GM19193 (cell line): ENCODE results near the gene SPRN.

Experiments used
- POLR2A ChIP-seq: IDR thresholded peaks from 4 replicates; pipeline ENCODE4 v1.6.1; 2011; ENCODE audit not compliant: insufficient read depth, insufficient read length; ENCODE audit errors: extremely low read depth

Gene SPRN

DNA sequence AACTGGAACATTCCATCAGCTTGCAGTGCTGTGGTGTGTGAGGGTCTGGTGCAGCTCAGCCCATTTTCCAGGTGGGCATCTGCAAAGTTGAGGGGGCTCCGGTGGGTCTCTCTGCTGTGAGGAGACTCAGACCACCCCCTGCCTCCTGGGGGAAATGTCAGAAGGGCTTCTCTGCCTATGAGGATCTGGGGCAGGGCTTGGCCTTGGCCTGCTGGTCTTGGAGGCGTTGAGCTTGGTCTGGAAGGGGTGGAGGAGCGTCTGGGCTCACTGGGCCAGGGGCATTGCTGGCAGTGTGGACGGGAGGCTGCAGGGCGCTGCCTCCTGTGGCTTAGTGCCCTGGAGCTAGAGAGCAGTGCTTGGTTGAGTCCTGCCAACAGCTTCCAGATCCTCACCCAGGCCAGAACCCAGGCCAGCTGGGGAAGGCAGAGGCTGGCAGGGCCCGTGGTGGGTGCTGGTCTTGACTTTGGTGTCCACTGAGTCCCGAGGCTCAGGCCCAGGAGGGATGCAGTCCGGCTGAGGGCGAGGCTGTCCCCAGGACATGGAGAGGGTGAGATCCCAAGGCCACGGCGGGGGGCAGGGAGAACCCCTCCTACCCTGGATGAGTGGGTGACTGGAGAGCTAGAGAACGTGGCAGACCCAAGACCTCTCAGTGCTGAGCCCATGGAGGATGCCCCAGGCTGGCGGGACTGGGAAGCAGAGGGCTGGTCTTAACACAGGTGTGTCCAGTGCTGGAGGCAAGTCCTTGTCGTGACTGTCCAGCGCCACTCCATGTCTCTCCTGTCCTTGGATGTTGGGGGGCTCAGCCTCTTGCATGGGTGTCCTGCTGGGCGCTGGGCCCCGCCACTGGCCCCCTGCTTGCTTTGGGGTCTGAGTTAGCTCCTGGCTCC, 2.8 kb downstream of the SPRN start:
- TF ChIP-seq POLR2A, result no peak

DNA sequence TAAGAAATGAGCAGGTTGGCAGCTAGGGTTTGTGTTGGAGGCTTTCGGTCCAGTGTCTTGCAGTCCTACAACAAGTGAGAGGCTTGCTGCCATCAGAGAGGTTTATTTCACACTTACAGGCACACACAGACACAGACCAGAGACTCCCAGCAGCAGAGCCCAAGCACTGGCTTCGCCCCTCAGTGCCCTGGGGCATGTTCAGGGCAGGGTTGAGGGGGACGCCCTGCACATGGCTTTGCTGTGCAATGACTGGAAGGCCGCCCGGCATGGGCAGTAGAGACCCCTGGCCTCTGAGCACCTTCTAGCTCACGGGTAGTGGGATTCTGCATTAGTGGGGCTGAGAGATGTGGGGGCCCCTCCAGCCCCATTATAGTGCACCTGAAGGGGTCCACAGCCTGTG, 3.8 kb downstream of the SPRN start:
- no peak for TF ChIP-seq POLR2A

DNA sequence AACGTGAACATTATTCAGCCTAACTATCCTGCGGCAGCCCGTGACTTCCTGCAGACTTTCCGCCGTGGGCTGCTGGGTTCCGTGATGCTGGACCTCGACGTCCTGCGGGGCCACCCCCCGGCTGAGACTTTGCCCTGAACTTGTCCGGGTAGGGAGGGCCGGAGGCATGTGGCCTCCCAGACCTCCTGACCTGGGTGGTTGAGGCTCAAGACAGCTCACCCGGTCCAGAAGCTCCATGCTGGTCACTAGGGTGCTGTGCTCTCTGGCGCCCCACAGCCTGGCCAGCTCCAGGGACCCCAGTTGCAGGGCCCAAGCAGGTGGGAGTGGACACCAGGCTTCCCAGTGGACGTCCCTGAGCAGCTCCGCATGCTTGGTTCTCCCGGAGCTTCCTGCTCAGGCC, 4.4 kb downstream of the SPRN start:
- no peak for TF ChIP-seq POLR2A

DNA sequence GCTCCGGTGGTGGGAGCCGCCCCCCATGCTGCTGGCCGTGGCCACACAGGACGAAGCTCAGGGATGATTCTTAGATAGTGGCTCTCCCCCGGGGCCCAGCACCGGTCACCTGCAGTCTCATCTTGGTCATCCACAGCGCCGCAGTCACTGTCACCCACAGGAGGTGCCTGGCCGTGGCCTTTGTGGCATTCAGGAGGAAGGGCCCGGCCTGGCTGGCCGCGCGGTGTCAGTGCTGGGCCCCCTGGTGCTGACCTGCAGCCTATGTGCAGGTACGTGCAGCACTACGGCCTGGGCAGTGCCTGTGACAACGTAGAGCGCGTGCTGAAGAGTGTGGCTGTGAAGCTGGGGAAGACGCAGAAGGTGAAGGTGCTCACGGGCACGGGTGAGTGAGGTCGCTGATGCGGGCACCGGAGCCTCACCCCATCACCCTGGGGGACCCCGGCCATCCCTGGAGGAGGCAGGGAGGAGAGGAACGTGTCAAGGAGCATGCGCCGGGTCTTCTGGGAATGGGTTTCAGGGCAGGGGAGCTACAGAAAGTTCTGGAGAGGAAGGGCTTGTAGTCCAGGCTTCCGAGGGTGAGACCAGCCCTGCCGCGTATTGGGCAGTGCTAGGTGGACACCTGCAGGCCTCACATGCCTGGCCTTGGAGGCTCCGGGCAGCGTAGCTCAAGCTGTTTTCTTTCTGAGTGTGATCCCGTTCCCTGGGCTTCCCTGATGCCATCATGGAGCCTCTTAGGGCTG, 5.0 kb downstream of the SPRN start:
- no peak for TF ChIP-seq POLR2A

DNA sequence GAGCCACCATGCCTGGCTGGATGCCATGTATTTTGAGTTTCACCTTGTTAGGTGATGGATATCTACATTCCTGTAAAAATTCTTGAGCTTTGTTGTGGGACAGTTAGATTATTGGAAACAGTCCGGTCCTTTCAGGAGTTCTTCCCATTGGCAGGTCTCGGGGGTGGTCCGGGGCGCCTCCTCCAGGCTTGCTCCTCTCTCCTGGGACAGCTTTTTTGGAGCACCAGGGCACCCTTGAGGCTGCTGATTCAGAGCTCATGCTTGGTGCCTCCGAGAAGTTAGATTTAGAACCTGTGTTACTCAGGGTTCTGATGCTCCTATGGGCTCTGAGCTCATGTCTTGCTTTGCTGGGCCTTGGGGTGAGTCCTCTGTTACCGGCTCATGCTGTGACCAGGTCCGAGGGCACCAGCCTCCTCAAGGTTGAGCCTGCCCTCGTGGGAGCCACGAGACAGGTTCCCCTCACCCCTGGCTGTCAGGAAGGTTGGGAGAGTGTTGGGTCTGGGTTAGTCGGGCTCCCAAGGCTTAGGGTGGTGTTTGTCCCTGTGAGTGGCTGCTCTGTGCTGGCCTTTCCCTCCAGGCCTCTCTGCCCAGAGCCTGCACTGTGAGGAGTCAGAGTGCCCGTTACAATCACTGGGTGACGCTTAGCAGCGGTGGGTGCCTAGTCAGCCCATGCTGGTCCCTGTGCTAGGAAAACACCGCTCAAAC, 6.0 kb downstream of the SPRN start:
- no peak for TF ChIP-seq POLR2A

DNA sequence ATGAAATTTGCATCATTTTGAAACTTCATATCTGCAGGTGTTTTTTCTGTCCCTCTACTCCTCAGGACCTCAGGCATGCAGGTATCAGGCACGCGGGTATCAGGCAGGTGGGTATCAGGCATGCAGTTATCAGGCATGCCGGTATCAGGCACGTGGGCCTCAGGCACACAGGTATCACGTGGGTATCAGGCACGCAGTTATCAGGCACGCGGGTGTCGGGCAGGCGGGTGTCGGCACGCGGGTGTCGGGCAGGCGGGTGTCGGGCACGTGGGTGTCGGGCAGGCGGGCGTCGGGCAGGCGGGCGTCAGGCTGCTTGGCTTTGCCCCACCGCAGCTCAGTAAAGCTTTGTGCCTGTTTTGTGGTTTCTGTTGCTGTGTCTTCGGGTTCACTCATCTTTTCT, 8.7 kb downstream of the SPRN start:
- TF ChIP-seq POLR2A, result no peak

DNA sequence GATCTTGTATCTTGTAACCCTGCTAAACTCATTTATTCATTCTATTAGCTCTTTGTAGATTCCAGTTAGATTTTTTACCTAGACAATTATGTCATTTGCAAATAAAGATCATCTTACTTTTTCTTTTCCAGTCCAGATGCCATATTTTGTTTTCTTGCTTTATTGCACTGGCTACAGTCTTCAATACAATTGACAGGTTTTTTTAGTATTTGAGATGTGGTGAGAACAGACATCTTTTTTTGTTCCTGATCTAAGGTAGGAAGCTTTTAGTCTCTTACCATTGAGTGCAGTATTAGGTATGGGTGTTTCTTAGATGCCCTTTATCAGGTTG, 12.1 kb downstream of the SPRN start:
- no peak for TF ChIP-seq POLR2A

DNA sequence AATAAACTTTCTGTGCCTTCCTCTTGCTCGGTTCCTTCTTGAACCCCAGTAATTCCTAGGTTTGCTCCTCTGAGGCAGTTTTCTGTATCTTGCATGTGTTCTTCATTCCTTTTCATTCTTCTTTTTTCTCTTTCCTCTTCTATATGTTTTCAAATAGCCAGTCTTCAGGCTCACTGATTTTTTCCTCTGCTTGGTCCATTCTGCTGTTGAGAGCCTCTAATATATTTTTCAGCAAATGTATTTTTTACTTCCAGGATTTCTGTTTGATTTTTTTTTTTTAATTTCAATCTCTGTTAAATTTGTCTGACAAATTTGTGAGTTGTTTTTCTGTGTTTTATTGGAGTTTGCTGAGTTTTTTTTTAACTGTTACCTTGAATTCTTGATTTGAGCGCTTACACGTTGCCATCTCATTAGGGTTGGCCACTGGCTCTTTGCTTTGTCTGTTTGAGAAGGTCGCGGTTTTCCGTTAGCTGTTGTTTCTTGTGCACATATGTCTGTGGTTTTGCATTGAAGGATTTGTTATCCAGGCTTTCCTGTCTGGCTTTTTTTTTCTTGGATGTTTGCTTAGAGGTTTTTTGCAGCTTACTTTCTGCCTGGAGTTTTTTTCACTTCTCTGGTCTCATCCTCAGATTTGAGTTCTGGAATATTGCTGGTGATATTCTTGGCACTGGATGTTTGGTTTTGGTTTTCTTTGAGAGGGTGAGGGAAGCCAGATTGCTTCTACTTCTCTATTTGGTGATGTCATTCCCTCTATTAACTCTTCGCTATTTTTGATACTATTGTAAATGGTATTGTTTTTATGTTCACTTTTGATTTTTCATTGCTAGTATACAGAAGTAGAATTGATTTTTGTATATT, 12.7 kb downstream of the SPRN start:
- TF ChIP-seq POLR2A, result no peak

DNA sequence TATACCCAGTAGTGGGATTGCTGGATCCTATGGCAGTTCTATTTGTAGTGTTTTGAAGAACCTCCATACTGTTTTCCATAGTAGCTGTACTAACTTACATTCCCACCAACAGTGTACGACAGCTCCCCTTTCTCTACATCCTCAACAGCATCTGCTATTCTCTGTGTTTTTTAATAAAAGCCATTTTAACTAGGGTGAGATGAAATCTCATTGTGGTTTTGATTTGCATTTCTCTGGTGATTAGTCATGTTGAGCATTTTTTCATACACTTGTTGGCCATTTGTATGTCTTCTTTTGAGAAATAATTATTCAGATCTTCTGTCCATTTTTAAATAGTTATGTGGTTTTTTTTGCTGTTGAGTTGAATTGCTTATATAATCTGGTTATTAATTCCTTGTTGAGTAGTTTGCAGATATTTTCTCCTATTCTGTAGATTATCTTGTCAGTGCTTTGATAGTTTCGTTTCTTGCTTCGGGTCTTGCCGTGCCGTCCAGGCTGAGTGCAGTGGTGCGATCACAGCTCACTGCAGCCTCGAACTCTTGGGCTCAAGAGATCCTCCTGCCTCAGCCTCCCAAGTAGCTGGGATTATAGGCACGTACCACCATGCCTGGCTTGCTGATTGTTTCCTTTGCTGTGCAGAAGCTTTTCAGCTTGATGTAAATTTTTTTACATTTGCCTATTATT, 18.4 kb downstream of the SPRN start:
- no peak for TF ChIP-seq POLR2A

DNA sequence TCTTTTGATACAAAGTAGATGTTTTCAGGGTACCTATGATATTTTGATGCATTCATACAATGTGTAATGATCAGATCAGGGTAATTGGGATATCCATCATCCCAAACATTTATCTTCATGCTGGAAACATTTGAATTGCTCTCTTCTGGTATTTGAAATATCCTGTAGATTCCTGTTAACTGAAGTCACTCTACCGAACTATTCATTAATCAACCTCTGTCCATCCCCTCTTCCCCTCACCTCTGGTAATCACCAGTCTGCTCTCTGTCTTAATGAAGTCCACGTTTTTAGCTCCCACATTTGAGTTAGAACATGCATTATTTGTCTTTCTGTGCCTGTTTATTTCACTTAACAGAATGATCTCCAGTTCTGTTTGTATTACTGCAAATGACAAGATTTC, 19.2 kb downstream of the SPRN start:
- no peak for TF ChIP-seq POLR2A

DNA sequence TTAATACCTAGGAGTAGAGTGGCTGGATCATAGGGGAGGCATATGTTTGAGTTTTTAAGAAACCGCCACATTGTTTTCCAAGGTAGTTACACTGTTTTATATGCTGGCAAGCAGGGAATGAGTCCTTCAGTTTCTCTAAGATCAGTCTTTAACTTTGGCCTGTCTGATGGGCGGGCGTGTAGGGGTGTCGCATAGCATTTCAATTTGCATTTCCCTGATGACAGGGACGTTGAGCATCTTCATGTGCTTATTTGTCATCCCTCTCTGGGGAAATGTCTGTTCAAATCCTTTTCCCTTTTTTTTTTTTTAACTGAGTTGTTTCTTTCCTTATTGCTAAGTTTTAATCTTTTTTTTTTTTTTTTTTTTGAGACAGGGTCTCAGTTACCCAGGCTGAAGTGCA, 20.6 kb downstream of the SPRN start:
- no peak for TF ChIP-seq POLR2A

DNA sequence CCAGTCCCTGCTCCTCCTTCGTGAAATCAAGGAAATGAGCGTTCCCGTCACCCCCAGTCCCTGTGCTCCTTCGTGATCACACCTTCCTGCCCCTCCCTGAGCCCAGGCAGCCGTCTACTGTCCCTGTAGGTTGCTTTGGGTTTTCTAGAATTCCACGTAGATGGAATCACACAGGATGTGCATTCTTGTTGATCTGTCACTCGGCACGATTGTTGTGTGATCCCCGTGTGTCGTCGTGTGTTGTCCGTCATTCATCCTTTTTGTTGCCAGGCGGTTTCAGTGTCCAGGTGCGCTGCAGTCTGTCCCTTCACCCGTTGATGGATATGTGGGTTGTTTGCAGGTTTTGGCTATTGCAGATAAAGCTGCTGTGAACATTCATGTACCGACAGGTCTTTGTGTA, 21.1 kb downstream of the SPRN start:
- TF ChIP-seq POLR2A, result no peak

DNA sequence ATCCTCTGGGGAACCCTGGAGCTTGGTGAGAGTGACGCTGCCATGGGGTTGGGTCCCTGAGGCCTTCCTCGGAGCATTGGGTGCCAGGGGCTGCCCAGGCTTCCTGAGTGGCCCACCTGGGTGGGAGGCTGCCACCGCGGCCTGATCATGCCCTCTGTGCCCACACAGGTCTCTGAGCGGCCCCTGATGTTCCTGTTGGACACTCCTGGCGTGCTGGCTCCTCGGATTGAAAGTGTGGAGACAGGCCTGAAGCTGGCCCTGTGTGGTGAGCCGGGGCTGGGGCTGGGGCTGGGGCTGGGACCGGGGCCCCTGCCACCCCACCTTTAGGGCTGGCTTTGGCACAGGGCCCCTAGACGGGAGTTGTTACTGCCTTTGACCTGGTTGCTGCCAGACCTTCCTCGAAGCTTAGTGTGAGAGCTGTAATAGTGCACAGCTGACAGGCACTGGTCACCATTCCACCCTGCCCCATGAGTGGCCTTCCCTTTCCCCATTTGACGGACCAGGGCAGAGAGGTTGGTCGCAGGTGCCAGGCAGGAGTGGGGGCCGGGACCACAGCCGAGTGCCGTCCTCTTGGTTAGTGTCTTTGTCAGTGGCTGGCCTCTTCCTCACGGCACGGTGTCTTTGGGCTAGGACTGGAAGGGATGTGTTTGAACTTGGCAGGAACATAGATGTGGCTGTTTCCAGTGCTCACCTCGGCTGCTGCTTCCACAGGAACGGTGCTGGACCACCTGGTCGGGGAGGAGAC, 22.3 kb downstream of the SPRN start:
- TF ChIP-seq POLR2A, result no peak
